Astrocyte of the spinal cord (primary cell): Measurements from ENCODE around the gene TACC2.
A peak's percentile ranks its signal among the peaks of the same experiment; 100 is the strongest.

ENCODE experiments used
- DNase-seq: peaks from one replicate; pipeline ENCODE4 v3.0.0; 2011; ENCODE audit warnings: low read depth, low spot score
- H3K4me3 ChIP-seq: 2 replicates; pipeline ENCODE4 v1.5.1; 2011; ENCODE audit warnings: low read depth, mild to moderate bottlenecking, low read length, moderate library complexity
- in situ Hi-C: cut with HindIII; loops from 2 replicates; pipeline ENCODE4 v1.10.0; 2017; ENCODE audit warnings: low sequenced_read_pairs
- TF ChIP-seq, protein P1 (sequence below): IDR thresholded peaks from 2 replicates; pipeline ENCODE4 v1.5.1; 2012; ENCODE audit warnings: low read depth, mild to moderate bottlenecking, low read length, inconsistent platforms

TACC2 gene

DNA sequence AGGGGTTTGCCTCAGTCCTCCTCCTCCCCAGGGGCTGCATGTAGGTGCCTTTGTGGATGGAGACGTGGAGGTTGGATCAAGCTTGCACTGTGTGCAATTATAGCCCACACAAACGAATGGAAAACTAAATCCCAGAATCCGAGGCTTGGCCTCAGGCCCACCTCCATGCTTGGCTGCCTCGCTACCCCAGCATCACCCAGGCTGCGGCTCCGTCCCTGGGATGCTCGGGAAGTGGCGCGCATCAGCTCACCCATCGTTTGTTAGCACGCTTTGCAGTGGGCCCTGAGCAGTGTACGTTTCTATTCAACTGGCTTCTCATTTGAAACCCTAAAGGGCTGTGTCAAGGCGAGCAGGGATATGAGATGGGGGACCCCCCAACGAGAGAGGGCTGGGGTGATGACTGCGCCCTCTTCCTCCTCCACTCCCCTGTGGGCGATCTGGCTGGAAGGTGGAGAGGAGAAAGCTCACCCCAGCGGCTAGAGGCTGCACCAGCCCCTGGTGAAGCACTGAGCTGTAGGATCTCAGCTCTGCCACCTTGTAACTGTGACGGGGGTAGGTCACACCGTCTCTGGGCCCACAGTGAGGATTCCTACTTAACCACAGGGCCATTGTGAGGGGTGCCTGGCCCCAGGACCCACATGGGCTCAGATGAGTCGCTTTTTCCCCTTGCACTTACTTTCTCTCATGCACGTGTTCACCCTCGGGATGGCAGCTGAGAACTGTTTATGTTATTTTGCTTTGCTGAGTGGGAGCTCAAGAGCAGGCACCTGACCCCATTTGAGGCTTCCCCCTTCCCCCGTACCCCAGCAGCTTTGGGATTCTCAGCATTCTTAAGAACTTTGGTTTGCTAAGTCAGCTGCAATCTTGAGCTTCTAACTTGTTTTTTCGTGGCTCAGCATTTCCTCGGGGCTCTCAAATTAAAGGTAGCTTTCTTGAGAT lies 269.4 kb downstream of the TACC2 start:
- DNase-seq, result peak; percentile 45
- TF ChIP-seq, protein P1, sequence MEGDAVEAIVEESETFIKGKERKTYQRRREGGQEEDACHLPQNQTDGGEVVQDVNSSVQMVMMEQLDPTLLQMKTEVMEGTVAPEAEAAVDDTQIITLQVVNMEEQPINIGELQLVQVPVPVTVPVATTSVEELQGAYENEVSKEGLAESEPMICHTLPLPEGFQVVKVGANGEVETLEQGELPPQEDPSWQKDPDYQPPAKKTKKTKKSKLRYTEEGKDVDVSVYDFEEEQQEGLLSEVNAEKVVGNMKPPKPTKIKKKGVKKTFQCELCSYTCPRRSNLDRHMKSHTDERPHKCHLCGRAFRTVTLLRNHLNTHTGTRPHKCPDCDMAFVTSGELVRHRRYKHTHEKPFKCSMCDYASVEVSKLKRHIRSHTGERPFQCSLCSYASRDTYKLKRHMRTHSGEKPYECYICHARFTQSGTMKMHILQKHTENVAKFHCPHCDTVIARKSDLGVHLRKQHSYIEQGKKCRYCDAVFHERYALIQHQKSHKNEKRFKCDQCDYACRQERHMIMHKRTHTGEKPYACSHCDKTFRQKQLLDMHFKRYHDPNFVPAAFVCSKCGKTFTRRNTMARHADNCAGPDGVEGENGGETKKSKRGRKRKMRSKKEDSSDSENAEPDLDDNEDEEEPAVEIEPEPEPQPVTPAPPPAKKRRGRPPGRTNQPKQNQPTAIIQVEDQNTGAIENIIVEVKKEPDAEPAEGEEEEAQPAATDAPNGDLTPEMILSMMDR, result no peak
- in situ Hi-C loops, result no loop called here
- H3K4me3 ChIP-seq, result no peak overlapping the region

DNA sequence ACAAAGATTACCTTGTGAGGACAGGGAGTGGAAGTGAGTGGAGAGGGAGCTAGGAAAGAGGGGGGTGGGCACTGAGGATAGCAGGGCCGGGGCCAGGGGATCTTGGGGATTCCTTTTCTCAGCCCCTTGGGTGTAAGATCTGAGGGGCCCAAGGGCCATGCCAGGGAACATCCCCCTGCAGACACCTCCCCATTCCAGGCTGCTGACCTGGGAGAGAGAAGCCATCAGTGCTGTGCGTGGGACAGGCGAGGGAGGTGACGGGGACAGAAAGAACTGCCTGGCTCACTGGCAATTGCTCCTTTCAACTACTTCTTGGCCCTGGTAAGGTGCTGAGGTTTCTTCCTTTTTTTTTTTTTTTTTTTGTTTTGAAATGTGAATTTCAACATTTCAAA lies 270.1 kb downstream of the TACC2 start:
- in situ Hi-C loops, result no loop called here
- no peak overlapping the region for H3K4me3 ChIP-seq
- DNase-seq, result no peak
- TF ChIP-seq, protein P1, result no peak

- TF ChIP-seq, protein P1, result no peak
- in situ Hi-C loops, result no loop called here
- H3K4me3 ChIP-seq, result no peak overlapping the region
- no peak for DNase-seq
Observed at GRCh38 chr10:122261584-122261983, 272.6 kb downstream of the TACC2 start.

- in situ Hi-C loops, result no loop called here
- H3K4me3 ChIP-seq, result no peak overlapping the region
- TF ChIP-seq, protein P1, result no peak
- peak; percentile 73 for DNase-seq
Observed at GRCh38 chr10:122263971-122264370, 275.0 kb downstream of the TACC2 start.

DNA sequence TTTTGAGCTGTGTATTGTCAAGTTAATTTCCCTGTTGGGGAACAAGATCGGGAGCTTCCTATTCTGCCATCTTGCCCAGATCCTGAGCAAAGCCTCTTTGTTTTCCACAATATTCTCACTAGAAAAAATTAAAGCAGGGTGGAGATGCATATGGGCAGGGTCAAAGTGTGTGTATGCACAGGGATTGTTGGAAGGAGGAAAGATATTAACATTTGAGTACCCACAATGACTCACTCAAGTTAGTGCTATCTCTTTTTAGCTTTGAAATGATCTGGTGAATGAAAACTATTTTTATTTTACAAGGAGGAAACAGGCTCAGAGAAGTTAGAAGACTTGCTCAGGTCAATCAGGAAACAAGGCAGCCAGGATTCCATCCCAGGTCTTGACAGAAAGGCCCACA lies 275.5 kb downstream of the TACC2 start:
- H3K4me3 ChIP-seq, result no peak overlapping the region
- in situ Hi-C loops, result no loop called here
- TF ChIP-seq, protein P1, result no peak
- DNase-seq, result peak; percentile 32

DNA sequence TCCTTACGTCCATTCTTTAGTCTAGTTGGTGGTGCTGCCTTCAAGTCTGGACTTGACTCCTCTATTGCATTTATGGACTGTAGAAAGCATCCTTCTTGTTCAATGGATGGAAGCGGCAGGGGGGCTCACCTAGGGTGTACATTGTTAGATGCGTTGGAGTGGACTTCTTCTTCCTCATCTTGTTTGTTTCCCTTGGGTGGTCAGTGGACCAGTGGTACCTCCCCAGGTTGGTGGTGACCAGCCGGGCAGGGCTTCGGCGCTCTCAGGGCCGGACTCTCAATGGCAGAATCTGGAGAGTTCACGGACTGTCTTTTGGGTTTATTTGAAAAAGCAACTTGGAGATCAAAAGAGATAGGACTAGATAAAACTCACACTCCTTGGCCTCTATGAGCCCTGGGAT lies 276.0 kb downstream of the TACC2 start:
- no peak overlapping the region for H3K4me3 ChIP-seq
- no peak for DNase-seq
- TF ChIP-seq, protein P1, result no peak
- in situ Hi-C loops, result no loop called here
